Suprapubic skin (tissue), 4 donors: ENCODE results near the gene MATK.

Experiments
- CTCF ChIP-seq, 2 donors: fragments of 200-600 bp in 1 of 2; fragments of 450-650 bp in 1 of 2; sonication (generic) in 1 of 2; IDR thresholded peaks; one replicate each; pipeline ENCODE4 v1.5.1; 2016 to 2019; ENCODE audit warnings: antibody characterized with exemption in 2 of 2, mild to moderate bottlenecking in 1 of 2, moderate library complexity in 1 of 2
- POLR2A ChIP-seq, 2 donors: fragments of 450-650 bp; IDR thresholded peaks; one replicate each; pipeline ENCODE4 v1.6.1; 2017; ENCODE audit warnings: antibody characterized with exemption in 2 of 2, mild to moderate bottlenecking in 2 of 2, moderate library complexity in 2 of 2
- POLR2AphosphoS5 ChIP-seq, 3 donors: sonication (generic); formaldehyde crosslinking; IDR thresholded peaks; one replicate each; pipeline ENCODE4 v1.6.1; 2017; ENCODE audit warnings: antibody characterized with exemption in 3 of 3

- TF ChIP-seq CTCF (IDR thresholded peaks at IDR 0.05), result no peak
- no peak for TF ChIP-seq POLR2A (IDR thresholded peaks at IDR 0.05)
- TF ChIP-seq POLR2AphosphoS5 (IDR thresholded peaks at IDR 0.05), result no peak
These were observed 4.8 kb upstream of the MATK start for GRCh38 chr19:3790941-3791340.
